Esophagus squamous epithelium (tissue), 4 donors: Measurements from ENCODE around the gene IBA57.

Source experiments
- CTCF ChIP-seq, 6 experiments: fragments of 450-650 bp in 4 of 6; fragments of 200-600 bp in 2 of 6; sonication (generic) in 2 of 6; IDR thresholded peaks; one replicate each; pipeline ENCODE4 v1.5.1; 2016 to 2019; ENCODE audit warnings: antibody characterized with exemption in 6 of 6, mild to moderate bottlenecking in 4 of 6, moderate library complexity in 4 of 6
- POLR2A ChIP-seq, 4 donors: fragments of 450-650 bp; IDR thresholded peaks; one replicate each; pipeline ENCODE4 v1.6.1; 2017; ENCODE audit warnings: antibody characterized with exemption in 4 of 4, mild to moderate bottlenecking in 4 of 4, moderate library complexity in 3 of 4

GRCh38 chr1:228144993-228145343 is 20.6 kb upstream of the IBA57 start:
- TF ChIP-seq POLR2A (IDR thresholded peaks at IDR 0.05) (no peak), CTCF (IDR thresholded peaks at IDR 0.05) (no peak)
